Measurements from ENCODE around the gene MAPK6.
"Not testable (repeated sequence)": the region's sequence is repeated elsewhere in the genome, so short reads cannot be mapped to it uniquely, and the experiment has no call there.

MAPK6 gene

DNA sequence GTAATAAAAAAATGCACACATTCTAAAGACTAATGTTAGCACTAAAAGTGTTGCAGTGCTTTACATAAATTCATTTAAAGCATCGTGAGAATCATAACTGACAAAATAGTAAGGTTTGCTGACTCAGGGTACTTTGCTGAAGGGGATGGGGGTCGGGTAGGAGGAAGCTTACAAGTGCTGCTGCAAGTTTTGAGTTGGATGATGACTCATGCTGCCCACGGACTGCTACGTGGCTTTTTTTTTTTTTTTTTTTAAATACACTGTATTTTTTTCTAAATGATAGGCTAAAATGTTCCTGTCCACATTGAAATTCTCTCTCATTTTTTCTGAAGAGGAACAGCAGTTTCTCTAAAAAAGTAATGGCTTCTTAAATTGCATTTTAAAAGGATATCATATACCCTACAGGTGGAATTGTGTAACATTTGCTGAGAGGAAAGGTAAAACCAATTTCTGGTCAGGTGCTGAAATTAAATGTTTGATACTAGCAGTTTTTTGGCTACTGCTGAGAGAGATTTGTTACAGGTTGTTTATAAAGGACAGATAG, 2.2 kb downstream of the MAPK6 start:
- Mint-ChIP-seq H3K36me3 (peaks cover 49% of the 10 kb centered on the region), H3K4me1 (peaks cover 46% of the 10 kb centered on the region), H3K27ac (peak overlapping the region; percentile 99), H3K4me3 (peak overlapping the region; percentile 91), H3K9me3 (no peaks in the 10 kb centered on the region)
- ATAC-seq: peak; percentile 68
- DNase-seq (ENCODE audit: low spot score in 2 of 2): peak in 1 of 2 donors; percentile 77

DNA sequence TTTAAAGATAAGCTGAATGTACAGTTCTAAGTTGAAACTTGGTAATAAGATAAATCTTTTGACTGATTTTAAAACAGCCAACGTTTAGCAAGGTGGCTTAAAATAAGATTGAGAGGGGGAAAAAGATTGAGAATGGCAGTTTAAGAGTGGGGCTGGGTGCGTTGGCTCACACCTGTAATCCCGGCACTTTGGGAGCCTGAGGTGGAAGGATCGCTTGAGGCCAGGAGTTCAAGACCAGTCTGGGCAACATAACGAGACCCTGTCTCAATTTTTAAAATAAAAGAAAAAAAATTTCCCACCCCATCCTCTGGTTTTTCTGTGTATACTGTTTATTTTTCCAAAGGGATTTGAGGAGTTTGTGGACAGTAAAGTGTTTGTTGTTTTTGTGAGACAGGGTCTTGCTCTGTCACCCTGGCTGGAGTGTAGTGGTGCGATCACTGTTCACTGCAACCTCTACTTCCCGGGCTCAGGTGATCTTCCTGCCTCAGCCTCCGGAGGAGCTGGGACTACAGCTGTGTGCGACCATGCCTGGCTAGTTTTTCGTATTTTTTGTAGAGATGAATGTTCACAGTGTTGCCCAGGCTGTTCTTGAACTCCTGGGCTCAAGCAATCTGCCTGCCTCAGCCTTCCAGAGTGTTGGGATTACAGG, 3.0 kb downstream of the MAPK6 start:
- Mint-ChIP-seq H3K4me1 (peaks cover 51% of the 10 kb centered on the region), H3K4me3 (peak overlapping the region; percentile 91), H3K27ac (peak overlapping the region; percentile 99), H3K36me3 (peaks cover 56% of the 10 kb centered on the region), H3K9me3 (no peaks in the 10 kb centered on the region)
- ATAC-seq (no peak), DNase-seq (ENCODE audit: low spot score in 2 of 2) (no peak)

DNA sequence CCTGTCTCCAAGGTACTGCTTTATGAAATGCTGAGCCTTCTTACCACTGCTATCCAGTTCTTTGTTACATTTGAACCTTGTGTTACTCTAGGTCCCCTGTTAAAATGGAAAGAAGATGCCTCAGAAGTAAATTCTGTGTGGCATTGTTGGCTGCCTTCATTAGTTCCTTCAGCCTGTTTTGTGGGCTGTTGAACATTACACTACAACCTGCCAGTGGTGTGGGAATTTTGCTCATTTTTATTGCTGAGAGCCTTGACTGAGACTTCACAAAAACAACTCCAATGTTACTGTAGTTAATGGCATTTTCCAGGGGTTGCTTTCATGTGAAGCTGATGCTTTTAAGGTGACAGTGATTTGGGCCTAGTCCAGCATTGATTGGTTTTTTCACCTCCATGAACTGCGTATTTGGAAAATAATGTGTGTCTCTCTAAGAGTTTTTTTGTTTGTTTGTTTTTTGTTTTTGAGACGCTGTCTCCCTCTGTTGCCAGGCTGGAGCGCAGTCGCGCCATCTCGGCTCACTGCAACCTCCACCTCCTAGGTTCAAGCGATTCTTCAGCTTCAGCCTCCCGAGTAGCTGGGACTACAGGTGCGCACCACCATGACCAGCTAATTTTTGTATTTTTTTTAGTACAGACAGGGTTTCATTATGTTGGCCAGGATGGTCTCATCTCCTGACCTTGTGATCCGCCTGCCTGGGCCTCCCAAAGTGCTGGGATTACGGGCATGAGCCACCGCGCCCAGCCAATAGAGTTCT, 4.3 kb downstream of the MAPK6 start:
- H3K4me1 Mint-ChIP-seq: peaks cover 52% of the 10 kb centered on the region
- H3K36me3 Mint-ChIP-seq: peaks cover 69% of the 10 kb centered on the region
- ATAC-seq (no peak), DNase-seq (ENCODE audit: low spot score in 2 of 2) (no peak)
- peak overlapping the region; percentile 42 for H3K4me3 Mint-ChIP-seq
- H3K9me3 Mint-ChIP-seq: no peaks in the 10 kb centered on the region
- H3K27ac Mint-ChIP-seq: peak overlapping the region; percentile 45

DNA sequence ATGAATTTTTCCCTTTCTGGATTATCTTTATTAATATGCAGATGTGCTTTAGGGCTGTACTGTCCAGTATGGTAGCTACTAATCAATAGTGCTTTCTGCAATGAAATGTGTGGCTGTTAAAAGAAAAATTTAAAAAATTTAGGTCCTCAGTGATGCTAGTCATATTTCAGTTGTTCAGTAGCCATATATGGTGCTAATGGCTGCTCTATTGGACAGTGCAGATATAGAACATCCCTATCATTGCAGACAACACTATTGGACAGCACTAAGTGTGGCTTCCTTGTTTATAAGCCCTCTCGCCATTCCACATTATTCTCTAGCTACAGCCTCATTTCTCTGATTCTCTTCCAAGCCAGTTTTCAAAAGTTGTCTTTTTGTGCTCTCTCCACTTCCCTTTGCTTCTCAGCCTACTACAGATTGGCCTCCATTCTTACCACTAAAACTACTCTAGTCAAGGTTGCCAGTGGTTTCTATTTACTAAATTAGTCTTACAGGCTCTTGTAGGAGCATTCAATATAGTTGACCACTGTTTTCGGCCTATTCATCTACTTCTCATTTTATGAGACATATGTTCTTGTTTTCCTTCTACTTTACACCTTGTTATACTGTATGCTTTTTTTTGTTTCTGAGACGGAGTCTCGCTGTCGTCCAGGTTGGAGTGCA, 9.5 kb downstream of the MAPK6 start:
- ATAC-seq: peak; percentile 73
- Mint-ChIP-seq H3K9me3 (no peaks in the 10 kb centered on the region), H3K36me3 (peaks cover 71% of the 10 kb centered on the region), H3K27ac (no peak overlapping the region), H3K4me3 (no peak overlapping the region), H3K4me1 (peaks cover 31% of the 10 kb centered on the region)
- no peak for DNase-seq (ENCODE audit: low spot score in 2 of 2)

DNA sequence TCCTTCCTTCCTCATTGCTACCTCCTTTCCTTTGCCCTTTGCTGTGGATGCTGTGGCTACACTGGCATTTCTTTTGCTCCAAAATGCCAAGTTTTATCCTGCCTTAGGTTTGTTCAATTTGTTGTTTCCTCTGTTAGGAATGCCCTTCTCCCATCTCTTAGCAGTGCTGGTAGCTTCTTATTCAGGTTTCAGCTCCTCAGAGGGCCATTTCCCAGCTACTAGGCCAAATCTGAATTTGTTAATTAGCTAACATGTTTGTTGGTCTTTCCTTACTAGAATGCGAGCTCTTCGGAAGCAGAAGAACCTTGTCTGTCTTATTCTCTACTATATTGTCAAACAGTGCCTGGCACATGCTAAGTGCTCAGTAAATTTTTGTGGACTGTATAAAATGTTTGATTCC, 11.0 kb downstream of the MAPK6 start:
- peak overlapping the region; percentile 2 for H3K27ac Mint-ChIP-seq

DNA sequence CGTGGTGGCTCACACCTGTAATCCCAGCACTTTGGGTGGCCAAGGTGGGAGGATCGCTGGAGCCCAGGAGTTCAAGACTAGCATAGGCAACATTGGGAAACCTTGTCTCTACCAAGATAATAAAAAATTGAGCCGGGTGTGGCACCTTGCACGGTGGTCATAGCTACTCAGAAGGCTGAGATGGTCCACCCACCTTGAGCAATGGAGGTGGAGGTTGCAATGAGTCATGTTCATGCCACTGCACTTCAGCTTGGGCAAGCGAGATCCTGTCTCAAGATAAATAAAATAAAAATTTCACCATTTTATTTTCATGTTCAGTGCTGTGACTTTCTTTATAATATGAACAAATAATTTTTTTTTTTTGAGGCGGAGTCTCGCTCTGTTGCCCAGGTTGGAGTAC, 12.5 kb downstream of the MAPK6 start:
- Mint-ChIP-seq H3K4me1 (peaks cover 33% of the 10 kb centered on the region), H3K36me3 (peaks cover 83% of the 10 kb centered on the region), H3K9me3 (peaks cover 2% of the 10 kb centered on the region), H3K27ac (no peak overlapping the region), H3K4me3 (no peak overlapping the region)
- DNase-seq (ENCODE audit: low spot score in 2 of 2): no peak
- peak; percentile 65 for ATAC-seq

More for the DNA sequence above, 11.0 kb downstream of the MAPK6 start:
- H3K4me1 Mint-ChIP-seq: peaks cover 37% of the 10 kb centered on the region
- ATAC-seq (no peak), DNase-seq (ENCODE audit: low spot score in 2 of 2) (no peak)
- peaks cover 82% of the 10 kb centered on the region for H3K36me3 Mint-ChIP-seq
- no peak overlapping the region for H3K4me3 Mint-ChIP-seq
- peaks cover 2% of the 10 kb centered on the region for H3K9me3 Mint-ChIP-seq

DNA sequence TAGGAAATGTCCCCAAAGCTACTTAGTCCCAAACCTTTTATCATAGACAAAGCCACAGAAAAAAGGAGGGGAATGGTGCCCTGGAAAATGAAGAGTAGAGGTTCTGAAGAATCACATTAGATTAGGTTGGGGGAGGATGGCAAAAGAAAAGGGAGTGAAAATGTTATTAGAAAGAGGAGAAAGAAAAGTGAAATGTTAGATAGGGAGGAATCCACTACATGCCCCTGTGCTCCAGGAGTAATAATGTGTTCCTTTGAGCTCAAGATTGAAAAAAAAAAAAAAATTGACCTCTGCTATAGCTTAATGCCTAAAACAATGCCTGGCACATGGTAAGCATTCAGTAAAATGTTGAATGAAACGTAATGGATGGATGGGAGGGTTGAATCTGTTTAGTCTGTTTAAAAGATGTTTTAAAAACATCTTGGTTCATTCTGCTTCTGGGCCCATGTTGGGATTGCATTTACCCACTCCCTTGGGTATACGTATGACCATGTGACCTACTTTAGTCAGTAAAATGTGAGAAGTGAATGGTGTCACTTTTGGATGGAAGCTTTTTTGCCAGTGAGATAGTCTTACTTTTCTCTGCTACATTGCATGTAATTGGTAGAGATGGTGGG, 19.0 kb downstream of the MAPK6 start:
- Mint-ChIP-seq H3K27ac (no peak overlapping the region), H3K4me3 (no peak overlapping the region), H3K9me3 (peaks cover 2% of the 10 kb centered on the region), H3K4me1 (peaks cover 59% of the 10 kb centered on the region), H3K36me3 (peaks cover 44% of the 10 kb centered on the region)
- no peak for DNase-seq (ENCODE audit: low spot score in 2 of 2)
- no peak for ATAC-seq

DNA sequence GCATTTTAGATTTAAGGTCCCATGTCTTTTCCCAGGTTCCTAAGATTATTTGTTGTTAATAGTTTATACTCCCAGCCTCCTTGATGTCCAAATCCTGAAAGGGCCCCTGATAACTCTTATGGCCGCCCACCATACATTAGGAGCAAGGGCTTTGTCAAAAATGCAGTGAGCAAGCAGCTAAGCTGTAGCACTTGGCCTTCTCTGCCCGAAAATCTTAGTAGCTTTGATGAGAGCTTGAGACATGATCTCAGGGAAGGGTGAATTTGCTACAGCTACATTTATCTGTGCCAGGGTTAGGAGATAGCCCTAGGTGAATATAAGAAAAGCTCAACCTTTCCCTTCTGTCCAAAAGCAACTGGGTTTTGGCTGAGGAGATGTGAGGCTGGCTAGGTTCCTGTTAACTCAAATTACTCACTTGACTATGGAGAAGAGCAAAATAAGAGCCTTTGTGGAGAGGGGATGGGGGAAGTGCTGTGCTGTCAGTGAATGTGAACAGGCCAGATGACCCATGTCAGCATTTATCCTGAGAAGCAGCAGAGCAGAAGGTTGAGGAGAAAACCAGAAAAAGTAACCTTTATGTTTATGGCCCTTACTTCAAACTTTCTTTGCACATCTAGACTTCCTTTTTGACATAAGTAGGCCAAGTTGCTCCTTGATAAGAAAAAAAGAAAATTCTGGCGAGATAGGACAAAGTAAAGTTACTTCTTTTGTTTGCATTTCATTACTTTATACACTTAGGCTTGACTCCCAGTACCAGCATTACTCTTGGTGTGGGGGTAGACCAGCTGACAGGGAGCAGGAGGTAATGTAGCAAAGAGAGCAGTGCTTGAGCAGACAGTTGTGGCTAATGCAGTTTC, 21.1 kb downstream of the MAPK6 start:
- ATAC-seq: no peak
- Mint-ChIP-seq H3K4me3 (no peak overlapping the region), H3K27ac (peak overlapping the region; percentile 63), H3K4me1 (peaks cover 50% of the 10 kb centered on the region), H3K9me3 (no peaks in the 10 kb centered on the region), H3K36me3 (peaks cover 46% of the 10 kb centered on the region)
- no peak for DNase-seq (ENCODE audit: low spot score in 2 of 2)

DNA sequence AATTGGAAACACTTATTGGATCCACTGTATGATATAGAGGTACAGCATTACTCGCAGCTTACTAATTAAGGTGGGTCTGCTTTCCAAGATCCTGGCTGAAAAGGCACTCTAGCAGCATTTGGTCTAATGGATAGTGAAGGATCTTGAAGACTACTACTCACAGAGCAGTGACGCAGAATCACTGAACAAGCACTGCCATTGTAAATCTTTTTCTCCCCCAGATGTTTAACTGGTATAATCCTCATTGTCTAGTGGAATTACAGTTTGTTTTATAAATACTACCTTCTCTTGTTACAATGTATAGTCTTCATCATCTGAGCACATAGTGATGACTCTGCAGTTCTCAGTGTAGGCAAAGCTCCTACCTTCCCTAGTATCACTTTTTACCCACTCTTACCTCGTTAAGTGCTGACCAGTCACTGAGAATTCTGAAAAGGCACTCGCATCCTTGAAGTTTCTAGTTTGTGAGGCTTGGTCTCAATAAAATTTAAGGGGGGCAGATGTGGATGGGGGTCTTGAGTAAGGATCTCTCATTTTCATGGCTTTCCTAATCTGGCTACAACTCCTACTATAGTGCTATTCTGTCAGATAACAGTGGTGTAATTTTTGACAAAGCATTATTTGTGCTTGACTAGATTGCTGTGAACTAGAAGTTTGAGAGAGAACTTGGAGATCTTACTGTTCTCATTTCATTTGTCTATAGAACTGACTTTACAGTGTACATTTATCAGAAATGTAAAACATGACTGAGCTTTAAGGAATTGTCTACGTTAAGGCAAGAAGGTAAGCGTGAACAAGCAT, 23.2 kb downstream of the MAPK6 start:
- H3K9me3 Mint-ChIP-seq: no peaks in the 10 kb centered on the region
- DNase-seq (ENCODE audit: low spot score in 2 of 2) (no peak), ATAC-seq (no peak)

DNA sequence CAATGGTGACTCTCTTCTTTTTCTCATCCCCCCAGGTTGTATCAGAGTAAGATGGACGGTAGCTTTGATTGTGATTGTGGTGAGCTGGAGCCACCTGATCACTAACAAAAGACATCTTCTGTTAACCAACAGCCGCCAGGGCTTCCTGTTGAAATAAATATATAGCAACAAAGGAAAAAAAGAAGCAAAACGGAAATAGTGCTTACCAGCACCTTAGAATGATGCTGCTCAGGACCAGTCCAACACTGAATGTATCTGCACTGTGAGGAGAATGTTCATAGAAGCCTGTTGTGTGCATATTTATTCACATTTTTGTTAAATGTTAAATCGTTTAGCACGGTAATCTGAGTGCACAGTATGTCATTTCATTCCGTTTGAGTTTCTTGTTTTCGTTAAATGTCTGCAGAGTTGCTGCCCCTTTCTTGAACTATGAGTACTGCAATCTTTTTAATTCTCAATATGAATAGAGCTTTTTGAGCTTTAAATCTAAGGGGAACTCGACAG, 26.8 kb downstream of the MAPK6 start:
- H3K36me3 Mint-ChIP-seq: peaks cover 47% of the 10 kb centered on the region
- peaks cover 26% of the 10 kb centered on the region for H3K4me1 Mint-ChIP-seq
- H3K4me3 Mint-ChIP-seq: peak overlapping the region; percentile 49
- ATAC-seq: peak; percentile 74
- peak overlapping the region; percentile 86 for H3K27ac Mint-ChIP-seq
- H3K9me3 Mint-ChIP-seq; DNase-seq (ENCODE audit: low spot score in 2 of 2): not testable (repeated sequence)

More for the DNA sequence above, 23.2 kb downstream of the MAPK6 start:
- Mint-ChIP-seq H3K4me1 (peaks cover 57% of the 10 kb centered on the region), H3K4me3 (no peak overlapping the region), H3K27ac (peak overlapping the region; percentile 35), H3K36me3 (peaks cover 60% of the 10 kb centered on the region)

DNA sequence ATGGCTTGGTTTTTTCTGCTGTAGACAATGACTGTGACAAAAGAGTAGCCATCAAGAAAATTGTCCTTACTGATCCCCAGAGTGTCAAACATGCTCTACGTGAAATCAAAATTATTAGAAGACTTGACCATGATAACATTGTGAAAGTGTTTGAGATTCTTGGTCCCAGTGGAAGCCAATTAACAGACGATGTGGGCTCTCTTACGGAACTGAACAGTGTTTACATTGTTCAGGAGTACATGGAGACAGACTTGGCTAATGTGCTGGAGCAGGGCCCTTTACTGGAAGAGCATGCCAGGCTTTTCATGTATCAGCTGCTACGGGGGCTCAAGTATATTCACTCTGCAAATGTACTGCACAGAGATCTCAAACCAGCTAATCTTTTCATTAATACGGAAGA, 27.5 kb downstream of the MAPK6 start:
- not testable (repeated sequence) for H3K9me3 Mint-ChIP-seq; H3K4me3 Mint-ChIP-seq; DNase-seq (ENCODE audit: low spot score in 2 of 2); ATAC-seq
- Mint-ChIP-seq H3K36me3 (peaks cover 43% of the 10 kb centered on the region), H3K4me1 (peaks cover 25% of the 10 kb centered on the region), H3K27ac (peak overlapping the region; percentile 86)

DNA sequence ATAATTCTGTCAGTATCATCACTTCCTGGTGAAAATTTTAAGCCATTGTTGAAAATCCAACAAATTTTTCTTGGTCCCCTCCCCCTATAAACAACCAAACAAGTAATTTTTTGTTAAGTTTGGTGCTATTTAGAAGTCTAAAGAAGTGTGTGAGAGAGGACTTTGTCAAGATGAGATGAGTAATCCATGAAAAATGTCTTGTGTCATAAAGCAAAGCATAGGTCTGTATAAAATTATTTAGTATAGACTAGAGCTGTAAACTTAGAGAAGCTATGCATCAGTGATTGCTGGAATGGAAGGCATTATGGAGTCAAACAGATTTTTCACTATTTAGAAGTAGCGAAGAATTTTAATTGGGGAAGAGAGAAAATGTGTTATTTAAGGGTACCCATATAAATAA, 31.4 kb downstream of the MAPK6 start:
- Mint-ChIP-seq H3K4me1 (peaks cover 14% of the 10 kb centered on the region), H3K36me3 (peaks cover 15% of the 10 kb centered on the region), H3K27ac (no peak overlapping the region), H3K9me3 (no peaks in the 10 kb centered on the region), H3K4me3 (no peak overlapping the region)
- DNase-seq (ENCODE audit: low spot score in 2 of 2): no peak
- ATAC-seq: no peak

DNA sequence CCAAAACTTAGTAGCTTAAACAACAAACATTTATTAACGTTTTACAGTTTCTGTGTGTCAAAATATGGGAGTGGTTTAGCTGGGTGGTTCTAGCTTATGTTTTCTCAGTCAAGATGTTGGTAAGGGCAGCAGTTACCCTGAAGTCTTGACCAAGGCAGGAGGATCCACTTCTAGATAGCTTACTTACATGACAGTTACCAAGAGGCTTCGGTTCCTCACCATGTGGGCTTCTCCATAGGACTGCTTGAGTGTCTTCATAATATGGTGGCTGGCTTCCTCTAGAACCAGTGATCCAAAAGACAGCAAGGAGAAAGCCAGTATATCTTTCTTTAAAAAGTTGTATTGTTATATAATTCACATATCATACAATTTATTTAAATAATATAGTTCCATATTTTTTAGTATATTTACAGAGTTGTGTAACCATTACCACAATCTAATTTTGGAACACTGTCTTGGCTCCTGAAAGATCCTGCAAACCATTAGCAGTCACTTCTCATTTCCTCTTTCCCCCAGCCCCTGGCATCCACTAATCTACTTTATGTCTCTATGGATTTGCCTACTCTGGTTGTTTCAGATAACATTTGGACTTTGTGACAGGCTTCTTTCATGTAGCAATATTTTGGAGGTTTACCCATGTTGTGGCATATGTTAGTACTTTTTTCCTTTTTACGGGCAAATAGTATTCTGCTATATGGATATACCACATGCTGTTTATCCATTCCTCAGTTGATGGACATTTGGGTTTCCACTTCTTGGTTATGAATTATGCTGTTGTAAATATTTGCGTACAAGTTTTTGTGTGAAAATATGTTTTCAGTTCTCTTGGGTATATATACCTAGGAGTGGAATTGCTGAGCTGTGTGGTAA, 33.3 kb downstream of the MAPK6 start:
- Mint-ChIP-seq H3K4me3 (no peak overlapping the region), H3K4me1 (no peaks in the 10 kb centered on the region), H3K9me3 (no peaks in the 10 kb centered on the region), H3K27ac (no peak overlapping the region), H3K36me3 (no peaks in the 10 kb centered on the region)
- DNase-seq (ENCODE audit: low spot score in 2 of 2) (no peak), ATAC-seq (no peak)
